H4 (cell line): ENCODE results near the gene SLC4A11. TPM values are rescaled to one million over a fixed set of nuclear protein-coding genes. Genes with fewer than 3 reads are reported as not detected.

ENCODE experiments used
- DNase-seq: peaks from one replicate; pipeline ENCODE4 v3.0.0-alpha.2; 2015; ENCODE audit warnings: low spot score
- total RNA-seq: library from RNA; depleted of rRNA; stranded (reverse); fragments of >200 nt; shearing (Covaris generic); gene quantifications from 2 replicates; pipeline ENCODE4 v1.2.3, GENCODE V29; 2014

The SLC4A11 gene
- total RNA-seq, 1 experiment from 2014 or later, result 0.93 TPM

- no peak for DNase-seq
Observed at GRCh38 chr20:3246682-3247081, 7.7 kb upstream of the SLC4A11 start.

- DNase-seq, result no peak
Observed at GRCh38 chr20:3245711-3246110, 6.7 kb upstream of the SLC4A11 start.

- no peak for DNase-seq
Observed at GRCh38 chr20:3245156-3245555, 6.2 kb upstream of the SLC4A11 start.

DNA sequence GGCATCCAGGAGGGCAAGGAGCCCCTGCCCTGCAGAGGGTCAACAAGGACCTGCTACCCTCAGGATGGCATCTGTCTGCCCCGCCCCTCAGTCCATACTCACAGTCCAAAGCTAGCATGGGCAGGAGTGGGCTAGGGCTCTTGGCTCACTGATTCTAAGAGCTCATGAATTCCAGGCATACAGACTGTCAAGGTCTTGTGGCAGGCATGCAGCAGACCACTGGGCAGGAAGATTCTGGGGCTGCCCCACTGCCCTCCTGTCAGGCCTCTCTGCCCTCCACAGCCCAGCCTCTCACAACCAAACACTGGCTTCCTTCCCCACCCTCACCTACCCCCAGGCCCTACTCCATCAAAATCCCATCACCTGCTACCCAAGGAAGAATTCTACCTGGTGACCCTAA lies 5.6 kb upstream of the SLC4A11 start:
- DNase-seq, result no peak

DNA sequence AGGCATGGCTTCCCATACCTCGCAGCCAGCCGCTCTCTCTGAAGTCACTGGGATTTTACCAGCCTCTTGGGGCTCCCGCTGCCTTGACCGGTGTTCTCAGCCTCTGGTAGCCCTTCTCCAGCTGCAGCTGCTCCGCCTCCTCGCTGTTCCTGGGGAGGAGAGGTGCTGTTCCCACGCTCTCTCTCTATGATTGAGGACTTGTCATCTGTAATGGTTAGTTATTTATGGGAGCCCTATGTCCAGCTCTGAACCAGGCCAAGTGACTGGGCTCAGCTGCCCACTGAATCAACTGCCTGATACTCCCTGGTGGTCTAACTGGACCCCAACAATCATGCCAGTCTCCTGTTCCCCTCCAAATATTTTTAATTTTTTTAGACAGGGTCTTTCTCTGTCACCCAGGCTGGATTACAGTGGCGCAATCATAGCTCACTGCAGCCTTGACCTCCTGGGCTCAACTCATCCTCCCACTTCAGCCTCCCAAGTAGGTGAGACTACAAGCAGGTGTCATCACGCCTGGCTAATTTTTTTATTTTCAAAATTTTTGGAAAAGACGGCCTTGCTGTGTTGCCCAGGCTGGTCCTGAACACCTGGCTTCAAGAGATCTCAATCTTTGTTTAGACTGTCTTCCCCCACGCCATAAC lies 4.8 kb upstream of the SLC4A11 start:
- DNase-seq, result no peak

- no peak for DNase-seq
Observed at GRCh38 chr20:3242172-3242692, 3.2 kb upstream of the SLC4A11 start.

- DNase-seq, result no peak
Observed at GRCh38 chr20:3240776-3241363, 1.9 kb upstream of the SLC4A11 start.

DNA sequence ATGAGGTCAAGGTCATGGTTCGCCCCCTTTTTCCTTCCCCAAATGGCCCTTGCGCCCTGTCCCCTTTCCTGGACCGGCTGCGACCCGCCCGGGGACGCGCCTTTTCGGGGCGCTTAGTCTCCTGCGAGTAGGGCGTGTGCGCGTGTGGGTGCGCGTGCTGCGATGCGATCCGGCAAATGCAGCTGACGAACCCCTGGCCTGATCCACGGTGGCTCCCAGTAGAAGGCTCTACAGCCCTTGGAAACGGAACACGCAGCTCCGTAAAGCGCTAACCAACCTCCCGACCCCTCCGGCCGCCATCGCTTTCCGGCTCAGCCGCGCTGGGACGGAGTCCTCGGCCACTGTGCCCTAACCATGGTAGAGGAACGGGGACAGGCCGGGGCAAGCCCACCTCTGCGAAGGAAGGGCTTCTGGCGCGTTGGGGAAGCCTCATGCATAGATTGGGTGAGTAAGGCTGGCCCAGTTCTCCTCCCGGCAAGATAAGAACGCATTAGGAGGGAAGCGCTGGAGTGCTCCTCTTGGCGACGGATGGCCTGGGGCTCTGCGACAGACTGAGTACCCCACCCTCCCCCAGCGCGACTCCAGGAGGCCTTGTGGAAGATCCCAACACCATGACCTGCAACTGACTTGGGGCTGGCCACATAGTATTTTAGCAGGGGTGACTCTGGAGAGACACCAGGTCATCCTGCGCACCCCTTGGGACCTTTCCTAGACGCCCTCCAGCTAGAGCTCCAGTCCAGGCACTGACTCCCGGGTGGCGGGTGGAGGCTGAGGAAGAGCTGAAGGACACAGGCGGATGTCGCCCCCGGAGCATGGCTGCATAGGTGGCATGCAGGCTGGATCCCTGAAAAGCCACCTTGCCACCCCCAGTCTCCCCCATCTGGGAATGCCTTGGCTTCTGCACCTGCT lies 1.1 kb upstream of the SLC4A11 start:
- DNase-seq, result no peak

DNA sequence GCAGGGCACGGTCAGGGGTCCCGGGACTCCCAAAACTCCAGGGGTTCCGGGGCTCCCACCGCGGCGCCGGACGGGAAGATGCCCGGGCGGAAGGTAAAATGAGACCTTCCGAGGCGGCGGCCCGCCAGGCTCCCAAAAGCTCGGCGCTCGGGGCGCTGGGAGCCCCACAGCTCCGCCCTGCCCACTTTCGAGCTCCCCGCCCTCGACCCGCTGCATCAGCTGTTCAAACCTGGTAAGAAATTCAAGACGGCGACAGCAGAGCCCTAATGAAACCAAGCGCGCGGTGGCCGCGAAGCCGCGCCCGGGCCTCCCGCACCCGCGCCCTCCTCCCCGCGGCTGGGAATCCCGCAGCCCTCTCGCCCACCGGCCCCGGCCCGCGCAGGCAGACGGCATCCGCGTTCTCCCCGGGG lies 369 bp downstream of the SLC4A11 start:
- DNase-seq, result no peak

DNA sequence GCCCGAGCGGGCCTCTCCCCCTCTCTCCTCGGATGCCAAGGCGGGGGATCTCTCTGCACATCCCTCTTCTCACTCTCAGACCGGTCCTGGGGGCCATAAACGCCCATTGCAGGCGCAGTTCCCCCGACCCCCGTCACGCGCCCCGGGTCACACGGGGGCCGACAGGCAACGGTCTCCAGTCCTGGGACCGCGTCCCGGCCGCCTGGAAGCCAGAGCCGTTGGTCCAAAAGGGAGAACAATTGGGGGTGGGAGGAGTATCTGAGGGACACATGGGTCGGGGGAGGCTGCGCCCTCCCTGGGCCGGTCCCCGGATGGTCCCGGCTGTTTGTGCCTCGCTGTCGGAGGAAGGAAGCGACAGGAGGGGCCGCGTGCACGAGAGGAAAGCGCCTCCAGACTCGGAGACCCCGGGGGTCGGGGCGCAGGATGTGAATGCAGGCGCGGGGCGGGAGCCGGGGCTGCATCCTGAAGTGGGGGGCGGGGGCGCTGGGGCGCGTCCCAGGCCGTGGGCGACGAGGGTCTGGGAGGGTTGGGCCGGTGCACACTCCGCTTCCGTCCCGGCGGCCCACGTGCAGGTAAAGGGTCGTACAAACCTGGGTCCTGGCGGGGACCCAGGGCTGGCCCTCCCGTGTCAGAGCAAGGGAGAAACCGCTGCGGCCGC lies 903 bp downstream of the SLC4A11 start:
- DNase-seq, result no peak

DNA sequence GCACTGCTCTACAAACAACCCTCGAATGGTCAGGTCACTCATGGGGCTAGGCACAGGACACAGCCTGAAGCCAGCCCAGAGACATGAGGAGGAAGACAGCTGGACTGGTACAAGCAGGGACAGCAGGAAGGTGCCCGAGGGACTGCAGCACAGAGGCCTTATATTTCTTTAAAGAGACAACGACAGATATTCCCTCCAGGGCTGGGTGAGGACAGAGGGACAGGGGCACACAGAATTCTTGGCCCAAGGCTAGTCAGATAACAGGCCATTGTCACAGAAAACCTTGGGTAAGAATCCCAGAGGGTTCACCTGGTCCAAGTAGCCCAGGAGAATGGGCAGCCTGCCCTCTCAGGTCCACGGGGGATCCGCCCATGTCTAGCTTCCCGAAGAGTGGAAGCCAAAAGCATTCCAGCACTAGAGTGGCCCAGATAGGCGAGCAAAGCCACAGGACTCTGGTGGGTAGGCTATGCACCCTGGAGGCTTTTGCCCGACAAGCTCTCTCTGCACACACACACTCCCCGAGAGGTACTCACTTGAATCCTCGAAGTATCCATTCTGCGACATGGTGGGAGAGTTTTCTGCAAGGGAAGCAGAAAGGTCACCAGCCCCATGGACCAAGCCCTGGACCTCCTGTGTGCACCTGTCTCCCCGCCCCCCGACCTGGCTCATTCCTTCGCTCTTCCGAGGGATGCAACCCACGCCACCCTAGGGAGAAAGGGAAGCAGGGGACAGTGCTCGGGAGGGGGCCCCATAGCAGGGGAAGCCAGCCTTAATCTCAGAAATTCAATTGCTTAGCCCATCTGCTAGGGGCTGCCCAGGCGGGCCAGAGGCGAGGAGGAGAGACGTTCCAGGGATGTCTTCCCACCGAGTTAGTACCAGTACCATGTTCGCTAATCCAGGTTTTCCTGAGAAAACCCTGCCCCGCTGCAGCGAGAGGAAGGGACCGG lies 1.7 kb downstream of the SLC4A11 start:
- no peak for DNase-seq

DNA sequence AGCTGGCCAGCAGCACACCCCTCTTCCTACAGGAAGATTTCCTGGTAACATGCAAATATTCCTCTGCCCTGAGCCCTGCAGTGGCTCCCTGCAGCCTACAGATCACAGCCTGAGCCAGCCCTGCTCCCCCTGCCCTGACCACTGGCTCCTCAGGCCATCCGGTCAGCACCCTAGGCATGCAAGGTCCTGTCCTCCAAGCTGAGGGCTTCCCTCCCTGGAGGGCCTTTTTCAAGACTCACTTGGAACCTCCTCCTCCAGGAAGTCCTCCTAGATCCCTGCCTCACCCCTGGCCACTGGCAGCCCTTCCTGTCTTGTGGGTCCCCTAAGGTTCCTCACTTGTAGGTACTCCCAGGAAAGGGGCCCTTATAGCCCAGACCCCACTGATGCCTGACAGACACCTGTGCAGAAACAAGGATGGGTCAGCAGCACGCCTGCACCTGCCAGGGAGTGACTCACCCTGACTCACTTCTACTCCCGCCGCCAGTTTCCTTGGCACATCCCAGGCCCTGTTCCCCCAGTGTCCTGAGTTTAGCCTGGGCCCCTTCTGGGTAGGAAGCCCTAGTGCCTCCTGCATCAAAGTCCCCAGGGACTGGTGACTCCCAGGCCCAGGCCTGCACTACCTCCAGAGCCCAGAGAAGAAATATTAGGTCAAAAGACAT lies 3.2 kb downstream of the SLC4A11 start:
- DNase-seq, result no peak

GRCh38 chr20:3233991-3234498 lies 4.9 kb downstream of the SLC4A11 start:
- DNase-seq, result no peak

DNA sequence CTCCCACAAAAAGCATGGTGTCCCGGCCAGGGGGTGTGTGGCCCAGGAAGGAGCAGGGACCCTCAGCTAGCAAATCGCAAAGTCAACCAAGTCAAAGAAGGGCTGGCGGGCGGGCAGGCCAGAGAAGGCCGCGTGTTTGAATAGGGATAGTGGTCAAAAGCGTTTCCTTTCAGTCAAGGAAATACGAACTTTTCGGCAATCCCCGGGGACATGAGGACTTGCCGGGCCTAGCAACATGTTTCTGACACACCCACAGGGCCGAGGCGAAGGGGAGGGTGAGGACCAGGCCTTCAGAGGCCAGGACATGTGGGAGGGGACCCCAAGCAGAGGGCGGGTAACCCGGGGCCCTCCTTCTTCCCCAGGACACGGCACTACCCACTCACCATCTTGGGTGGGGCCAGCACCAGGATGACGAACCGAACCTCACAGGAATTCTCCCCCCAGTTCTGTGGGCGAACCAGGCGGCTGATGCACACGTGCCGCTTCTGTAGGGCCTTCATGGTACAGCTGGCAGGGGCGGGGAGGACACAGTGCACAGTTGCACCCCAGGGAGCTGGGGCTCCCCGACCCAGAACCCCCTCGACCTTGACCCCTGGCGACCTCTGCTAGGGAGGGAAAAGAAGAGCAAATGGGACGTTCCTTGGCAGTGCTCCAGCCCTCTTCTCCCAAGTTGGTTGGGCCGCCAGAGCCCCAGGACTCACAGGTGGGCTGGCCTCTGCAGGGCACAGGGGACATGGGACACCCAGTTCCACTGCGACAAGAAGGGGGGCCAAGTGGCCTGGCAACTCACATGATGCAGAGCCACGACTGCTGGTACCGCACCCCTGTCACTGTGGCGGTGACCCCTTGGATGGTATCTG lies 5.6 kb downstream of the SLC4A11 start:
- no peak for DNase-seq

GRCh38 chr20:3231889-3232588 lies 7.0 kb downstream of the SLC4A11 start:
- DNase-seq, result no peak

DNA sequence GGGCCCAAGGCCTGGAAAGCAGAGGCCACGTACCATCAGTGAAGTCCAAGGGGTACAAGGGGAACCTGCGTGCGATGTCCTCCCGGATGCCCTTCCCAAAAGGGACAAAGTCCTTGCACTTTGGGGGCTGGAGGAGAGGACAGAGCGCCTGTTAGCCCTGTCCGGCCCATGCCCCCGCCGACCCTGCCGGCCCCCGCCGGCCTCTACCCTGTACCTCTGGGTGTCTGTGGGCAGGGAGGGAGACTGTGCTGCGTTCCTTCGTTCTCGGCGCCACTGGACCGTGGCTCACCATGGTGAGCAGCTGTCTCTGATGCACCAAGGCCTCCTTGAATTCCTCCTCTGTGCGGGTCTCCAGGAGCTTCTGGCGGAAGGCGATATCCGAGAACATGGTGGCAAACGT lies 7.9 kb downstream of the SLC4A11 start:
- DNase-seq, result no peak

- no peak for DNase-seq
Observed at GRCh38 chr20:3229798-3230197, 9.2 kb downstream of the SLC4A11 start.

- DNase-seq, result no peak
Observed at GRCh38 chr20:3229158-3229557, 9.8 kb downstream of the SLC4A11 start.

DNA sequence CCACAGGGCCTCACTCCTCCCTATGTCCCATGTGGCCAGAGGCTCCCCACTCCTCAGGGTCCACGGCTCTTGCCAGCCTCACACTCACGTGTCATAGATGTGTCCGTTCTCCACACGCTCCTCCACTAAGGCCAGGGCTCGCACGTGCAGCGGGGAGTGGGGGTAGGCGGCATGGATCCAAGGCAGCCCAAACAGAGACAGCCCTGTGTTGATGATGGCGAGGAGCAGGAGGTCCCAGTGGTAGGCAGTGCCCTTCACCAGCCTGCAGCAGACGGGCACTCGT lies 10.3 kb downstream of the SLC4A11 start:
- DNase-seq, result no peak
